Fibroblast of mammary gland (primary cell): ENCODE results near the gene GPR35.
"Not testable (repeated sequence)": the region's sequence is repeated elsewhere in the genome, so short reads cannot be mapped to it uniquely, and the experiment has no call there.

Source experiments
- DNase-seq: peaks from one replicate; pipeline ENCODE4 v3.0.0-alpha.2; 2010; ENCODE audit warnings: low read depth
- H3K4me3 ChIP-seq: 2 replicates; pipeline ENCODE4 v1.5.1; 2011; ENCODE audit warnings: low read depth, mild to moderate bottlenecking, low read length, moderate library complexity; ENCODE audit not compliant: control insufficient read depth
- TF ChIP-seq, protein P1 (sequence below): conservative IDR thresholded peaks from 2 replicates; pipeline ENCODE4 v1.5.1; 2011; ENCODE audit warnings: low read depth, low read length, inconsistent platforms; ENCODE audit not compliant: control insufficient read depth, insufficient read depth

Gene GPR35

DNA sequence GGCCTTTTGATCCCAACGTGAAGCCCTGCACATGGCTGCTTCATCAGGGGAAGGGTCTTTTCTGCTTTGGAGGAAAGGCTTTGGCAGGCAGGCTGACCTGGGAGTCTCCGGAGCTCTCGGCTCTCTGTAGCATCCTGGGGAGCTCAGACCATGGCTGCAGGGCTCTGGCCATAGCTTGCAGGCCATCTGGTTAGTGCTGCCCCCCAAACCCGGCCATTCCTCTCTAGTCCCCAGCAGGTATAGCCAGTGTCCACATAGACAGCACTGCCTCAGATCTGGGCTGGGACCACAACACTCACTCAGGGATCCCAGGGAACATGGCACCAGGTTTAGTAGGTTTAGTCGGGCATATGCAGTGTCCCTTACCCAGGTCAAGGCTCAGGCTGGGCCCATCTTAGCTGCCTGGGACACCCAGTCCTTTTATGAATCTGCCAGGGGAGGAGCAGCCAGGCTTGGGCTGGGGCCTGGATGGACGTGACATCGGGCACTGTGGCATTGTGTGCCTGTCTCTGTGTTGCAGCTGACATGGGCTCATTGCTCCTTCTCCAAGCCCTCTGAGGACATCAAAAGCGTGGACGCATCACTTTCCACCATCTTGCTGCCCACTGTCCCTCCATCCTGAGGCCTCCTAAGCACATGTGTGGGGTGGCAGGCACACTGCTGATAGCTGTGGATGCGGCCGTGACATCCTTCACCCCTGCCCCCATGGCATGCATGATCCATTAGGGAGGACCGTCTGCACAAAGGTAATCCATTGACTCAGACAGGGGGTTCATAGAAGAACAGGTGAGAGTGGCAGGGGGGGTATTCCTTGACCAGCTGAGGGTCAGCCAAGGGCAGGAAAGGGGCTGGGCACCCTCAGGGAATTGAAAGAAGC is 19.2 kb upstream of the GPR35 start:
- TF ChIP-seq, protein P1, sequence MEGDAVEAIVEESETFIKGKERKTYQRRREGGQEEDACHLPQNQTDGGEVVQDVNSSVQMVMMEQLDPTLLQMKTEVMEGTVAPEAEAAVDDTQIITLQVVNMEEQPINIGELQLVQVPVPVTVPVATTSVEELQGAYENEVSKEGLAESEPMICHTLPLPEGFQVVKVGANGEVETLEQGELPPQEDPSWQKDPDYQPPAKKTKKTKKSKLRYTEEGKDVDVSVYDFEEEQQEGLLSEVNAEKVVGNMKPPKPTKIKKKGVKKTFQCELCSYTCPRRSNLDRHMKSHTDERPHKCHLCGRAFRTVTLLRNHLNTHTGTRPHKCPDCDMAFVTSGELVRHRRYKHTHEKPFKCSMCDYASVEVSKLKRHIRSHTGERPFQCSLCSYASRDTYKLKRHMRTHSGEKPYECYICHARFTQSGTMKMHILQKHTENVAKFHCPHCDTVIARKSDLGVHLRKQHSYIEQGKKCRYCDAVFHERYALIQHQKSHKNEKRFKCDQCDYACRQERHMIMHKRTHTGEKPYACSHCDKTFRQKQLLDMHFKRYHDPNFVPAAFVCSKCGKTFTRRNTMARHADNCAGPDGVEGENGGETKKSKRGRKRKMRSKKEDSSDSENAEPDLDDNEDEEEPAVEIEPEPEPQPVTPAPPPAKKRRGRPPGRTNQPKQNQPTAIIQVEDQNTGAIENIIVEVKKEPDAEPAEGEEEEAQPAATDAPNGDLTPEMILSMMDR, result no peak
- no peak overlapping the region for H3K4me3 ChIP-seq
- DNase-seq, result no peak

DNA sequence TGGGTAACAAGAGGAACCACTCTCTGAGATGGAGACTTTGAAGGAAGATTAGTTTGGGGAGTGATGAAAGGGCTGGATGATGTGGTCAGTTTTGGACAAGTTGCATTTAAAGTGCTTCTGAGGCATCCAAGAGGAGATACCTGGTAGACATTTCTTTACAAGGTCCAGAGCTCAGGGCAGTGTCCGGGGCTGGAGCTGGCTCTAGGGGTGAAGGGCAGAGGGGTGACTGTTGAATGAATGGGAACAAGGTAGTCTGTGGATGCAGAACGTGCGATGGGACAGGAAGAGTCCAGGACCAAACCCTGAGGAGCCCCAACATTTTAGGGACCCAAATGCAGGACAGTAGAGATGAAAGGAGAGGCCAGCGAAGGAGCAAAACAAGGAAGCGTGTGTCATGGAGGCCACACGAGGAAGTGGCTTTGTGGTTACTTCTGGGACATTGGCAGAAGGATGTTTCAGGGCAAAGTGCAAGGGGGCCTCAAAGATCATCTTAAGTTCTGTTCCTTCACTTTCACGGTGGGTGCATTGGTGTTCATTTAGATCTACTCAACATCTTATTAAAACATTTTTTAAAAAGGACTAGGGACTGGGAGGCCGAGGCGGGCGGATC is 13.6 kb upstream of the GPR35 start:
- TF ChIP-seq, protein P1, result no peak
- no peak overlapping the region for H3K4me3 ChIP-seq
- no peak for DNase-seq

DNA sequence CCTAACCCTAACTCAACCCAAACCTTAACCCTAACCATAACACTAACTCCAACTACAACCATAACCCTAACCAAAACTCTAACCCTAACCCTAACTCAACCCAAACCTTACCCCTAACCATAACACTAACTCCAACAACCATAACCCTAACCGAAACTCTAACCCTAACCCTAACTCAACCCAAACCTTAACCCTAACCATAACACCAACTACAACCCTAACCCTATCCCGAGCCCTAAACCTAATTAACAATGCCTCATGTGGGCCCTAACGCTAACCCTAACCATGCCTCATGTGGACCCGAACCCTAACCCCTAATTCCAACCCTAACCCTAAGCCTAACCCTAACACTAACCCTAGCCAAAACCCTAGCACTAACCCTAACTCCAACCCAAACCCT is 11.5 kb upstream of the GPR35 start:
- DNase-seq, result no peak
- H3K4me3 ChIP-seq, result no peak overlapping the region
- TF ChIP-seq, protein P1, result no peak

DNA sequence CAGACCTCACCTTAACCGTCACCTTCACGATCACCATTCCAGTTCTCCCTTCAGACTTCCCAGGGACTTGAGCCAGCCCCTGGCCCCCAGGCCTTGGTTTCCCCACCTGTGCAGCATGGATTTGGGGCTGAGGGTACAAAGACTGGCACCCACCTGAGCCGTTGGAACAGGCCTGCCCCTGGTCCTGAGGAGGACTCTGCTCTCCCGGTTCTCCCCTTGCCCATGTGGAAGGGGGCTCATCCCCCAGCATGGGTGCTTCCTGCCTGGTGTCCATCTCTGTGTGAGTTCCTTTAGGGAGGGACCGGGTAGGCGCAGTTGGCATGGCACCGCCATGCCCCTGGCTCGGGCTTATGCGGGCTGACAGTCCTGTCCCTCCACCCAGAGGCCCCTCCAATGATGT is 10.9 kb upstream of the GPR35 start:
- no peak for DNase-seq
- H3K4me3 ChIP-seq, result no peak overlapping the region
- TF ChIP-seq, protein P1, result no peak

DNA sequence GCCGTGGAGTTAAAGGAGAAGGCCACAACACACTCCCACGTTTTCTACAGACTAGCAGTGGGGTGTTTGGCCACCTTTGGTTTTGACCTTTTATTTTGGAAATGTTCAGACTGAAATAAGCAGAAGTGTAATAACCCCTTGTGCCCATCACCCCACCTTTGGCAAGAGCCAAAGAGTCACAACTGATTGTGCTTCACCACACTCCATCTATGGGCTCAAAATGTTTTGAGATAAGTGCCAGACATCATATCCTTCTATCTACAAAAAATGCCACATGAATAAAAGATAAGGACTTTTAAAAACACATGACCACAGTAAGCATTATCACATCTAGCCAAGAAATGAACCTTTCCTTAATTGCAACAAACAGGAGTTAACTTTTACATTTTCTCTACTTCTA is 9.9 kb upstream of the GPR35 start:
- H3K4me3 ChIP-seq, result no peak overlapping the region
- DNase-seq, result no peak
- TF ChIP-seq, protein P1, result no peak

DNA sequence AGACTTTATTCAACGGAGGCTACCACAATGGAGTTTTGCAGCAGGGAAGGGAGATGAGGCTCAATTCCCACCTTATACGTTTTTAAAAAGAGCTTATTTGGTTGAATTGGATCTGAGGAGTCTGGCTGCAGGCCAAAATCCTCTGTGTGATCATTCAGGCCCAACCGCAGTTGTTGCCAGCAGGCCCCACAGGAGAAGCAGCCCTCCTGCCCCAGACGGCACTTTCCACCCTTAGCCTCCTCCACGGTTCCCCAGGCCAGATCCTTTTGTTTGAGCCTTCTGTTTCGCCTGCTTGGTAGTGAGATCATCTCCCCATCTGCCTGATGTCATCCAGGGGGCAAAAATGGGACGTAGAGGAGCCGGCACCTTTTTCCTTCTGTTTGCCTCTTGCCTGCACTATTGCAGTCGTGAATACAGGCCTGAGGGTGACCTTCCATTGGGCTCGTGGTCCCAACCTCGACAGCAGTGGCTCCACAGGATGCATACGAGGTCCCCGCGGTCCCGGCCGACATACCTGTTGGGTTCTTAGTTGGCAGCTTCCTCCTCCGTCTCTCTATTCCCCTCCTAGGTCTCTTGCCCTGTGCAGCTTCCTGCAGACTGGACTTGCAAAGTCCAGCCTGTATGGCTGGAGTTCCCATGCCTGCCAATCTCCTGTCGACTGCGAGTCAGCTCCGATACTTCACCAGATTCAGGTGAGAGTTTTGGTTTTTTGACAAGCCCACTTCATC is 9.3 kb upstream of the GPR35 start:
- no peak for DNase-seq
- TF ChIP-seq, protein P1, result no peak
- H3K4me3 ChIP-seq, result no peak overlapping the region

DNA sequence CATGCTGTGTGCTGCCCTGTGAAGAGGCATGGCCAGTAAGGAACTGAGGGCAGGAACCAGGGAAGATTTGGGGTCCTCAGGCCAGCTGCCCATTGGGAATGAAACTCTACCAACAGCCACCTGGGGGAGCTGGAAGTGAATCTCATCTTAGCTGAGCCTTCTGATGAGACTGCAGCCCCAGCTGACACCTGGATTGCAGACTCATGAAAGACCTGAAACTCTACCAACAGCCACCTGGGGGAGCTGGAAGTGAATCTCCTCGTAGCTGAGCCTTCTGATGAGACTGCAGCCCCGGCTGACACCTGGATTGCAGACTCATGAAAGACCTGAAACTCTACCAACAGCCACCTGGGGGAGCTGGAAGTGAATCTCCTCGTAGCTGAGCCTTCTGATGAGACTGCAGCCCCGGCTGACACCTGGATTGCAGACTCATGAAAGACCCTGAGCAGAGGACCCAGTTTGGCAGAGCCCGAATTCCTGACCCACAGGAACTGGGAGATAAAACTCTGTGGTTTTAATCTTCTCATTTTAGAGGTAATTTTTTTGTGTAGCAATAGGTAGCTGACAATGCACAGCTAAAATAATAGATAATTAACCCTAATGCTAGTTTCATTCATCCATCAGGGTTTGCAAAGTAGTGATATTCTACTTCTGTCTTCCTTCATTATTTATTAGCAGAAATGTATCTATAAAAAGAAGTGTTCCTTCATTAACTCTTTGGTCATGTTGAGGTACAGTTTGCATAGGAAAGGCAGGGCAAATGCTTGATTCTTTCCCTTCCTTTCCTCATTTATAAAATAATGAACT is 8.2 kb upstream of the GPR35 start:
- DNase-seq, H3K4me3 ChIP-seq: not testable (repeated sequence)
